ENCODE data around the gene TAF8.

Gene TAF8

GRCh38 chr6:42099340-42100028 lies 49.2 kb downstream of the TAF8 start:
- no peak for DNase-seq (ENCODE audit: low read depth in 2 of 2)

DNA sequence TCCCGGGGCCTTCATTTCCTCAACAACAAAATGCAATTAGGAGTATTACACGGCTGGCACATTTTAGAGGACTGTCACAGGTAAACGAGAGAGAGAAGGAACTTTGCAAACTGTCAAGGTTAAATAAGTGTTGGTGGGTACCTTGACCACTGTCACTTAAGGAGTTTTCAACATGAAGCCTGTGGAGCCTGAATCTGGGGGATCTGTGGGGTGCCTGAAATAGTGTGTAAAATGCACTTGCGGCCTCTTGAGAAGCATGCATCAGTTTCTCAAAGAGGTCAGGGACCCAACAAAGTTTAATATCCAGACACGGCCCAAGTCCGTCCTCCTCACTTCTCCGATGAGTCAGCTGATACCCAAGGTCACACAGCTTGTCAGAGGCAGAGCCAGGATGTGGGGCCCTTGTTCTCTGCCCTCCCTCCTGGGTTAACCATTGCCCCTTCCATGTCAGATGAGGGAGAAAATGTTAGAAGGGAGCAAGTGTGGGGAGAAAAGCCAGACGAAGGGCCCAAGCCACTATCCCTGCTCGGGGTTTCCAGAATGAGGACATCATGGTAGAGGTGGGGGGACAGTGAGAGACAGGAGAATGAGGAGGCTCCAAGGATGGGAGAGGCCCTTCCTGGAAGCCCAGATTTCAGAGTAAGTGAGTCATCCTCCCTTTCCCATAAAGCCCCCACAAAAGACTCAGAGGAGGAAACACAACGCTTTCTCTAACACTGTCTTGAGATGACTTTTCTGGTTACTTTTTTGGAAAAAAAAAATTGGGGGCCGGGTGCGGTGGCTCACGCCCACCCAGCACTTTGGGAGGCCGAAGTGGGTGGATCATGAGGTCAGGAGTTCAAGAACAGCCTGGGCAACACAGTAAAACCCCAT lies 49.9 kb downstream of the TAF8 start:
- no peak for DNase-seq (ENCODE audit: low read depth in 2 of 2)

DNA sequence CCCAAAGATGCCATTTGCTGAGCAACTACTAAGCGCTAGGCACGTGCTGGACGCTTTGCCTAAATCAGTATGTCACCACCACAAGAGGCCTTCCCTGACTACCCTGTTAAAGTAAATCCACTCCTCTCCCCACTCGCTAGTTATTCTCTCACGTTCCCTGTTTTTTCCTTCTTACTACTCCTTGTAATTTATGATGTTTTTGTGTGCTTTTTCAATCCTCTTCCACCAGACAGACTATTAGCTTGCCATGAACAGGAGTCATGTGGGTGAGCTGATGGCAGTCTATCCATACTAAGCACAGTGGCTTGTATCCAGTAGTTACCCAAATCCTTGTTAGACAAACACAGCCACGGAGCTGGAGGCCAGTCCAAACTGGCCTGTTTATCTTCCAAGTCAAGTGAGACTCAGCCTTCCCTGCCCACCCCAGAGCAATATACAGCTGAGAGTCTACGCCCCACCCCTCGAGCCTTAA lies 50.9 kb downstream of the TAF8 start:
- DNase-seq (ENCODE audit: low read depth in 2 of 2): no peak

DNA sequence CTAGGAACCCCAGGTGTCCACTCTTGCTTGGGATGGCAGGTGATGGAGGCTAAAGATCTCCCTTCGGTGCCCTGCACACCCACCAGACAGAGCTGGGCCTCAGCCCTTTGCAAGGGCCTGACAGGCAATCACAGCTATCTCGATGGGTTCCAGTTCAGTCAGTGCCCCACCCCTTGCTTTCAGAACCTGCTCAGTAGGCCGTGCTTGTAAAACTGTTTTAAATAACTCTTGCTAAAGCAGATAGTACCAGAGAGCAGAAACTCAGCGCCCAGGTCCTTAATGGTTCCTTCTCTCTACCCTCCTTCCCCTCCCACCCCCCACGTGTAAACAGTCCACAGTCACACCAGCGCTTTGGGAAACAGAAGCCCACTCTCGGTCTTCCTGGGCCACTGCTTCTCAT lies 52.9 kb downstream of the TAF8 start:
- no peak for DNase-seq (ENCODE audit: low read depth in 2 of 2)

DNA sequence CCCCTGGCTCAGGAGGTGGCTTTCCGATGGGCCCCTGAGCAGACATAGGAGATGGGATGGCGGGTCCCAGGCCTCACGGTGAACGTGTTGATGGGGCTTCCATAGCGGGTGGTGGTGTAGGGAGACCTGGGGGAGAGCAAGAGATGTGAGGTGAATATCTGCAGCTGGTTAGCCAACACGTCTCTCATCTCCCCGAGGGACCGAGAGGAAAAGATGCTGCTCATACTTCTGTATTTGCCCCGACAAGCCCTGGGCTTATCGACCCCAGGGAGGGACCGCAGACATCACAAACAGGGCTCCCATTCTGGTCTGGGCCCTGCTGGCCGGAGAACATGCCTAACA lies 53.4 kb downstream of the TAF8 start:
- DNase-seq (ENCODE audit: low read depth in 2 of 2): no peak

DNA sequence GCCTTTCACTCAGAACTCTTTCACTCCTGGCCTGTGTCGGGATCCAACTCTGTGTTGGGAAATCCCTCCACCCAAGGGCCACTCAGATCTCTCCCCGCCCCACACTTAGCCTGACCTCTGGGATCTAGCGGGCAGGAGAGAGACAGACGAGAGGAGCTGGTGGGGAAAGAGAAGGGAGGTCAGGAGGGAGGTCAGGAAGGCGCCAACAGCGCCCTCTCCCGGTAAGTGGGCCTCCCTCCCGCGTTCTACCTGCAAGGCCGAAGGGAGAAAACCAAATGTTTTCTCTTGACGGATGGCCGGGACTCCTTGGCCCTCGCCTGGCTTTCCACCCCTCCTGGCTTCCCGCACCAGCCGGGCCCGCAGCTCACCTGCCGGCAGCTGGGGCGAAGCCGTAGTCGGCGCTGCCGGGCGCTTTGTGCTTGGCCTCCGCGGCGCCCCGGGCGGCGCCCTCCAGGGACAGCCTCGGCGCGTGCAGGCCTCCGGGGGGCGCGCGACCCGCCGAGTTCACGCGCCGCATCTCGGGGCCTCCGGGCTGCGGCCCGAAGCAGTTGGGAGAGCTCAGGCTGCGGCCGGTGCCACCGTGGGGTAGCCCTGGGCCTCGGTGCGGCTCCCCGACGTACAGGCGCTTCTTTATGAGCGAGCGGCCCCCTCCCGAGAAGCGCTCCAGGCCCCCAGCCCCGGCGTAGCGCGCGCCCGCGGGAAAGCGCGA lies 53.9 kb downstream of the TAF8 start:
- DNase-seq (ENCODE audit: low read depth in 2 of 2): peak; percentile 40 to 58

DNA sequence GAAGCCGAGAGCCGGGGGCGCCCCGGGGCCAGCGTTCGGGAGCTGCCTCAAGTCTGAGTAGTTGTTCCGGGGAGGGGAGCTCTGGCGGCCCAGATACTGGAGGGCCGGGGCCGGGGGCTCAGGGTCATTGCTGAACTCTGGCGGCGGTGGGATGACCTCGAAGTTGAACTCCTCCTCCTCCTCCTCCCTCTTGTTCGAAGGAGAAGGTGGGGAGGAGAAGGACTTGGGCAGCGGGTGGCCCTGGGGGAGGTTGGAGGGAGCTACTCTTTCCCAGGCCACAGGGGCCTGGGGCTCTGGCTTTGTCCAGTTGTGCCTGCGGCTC lies 54.4 kb downstream of the TAF8 start:
- DNase-seq (ENCODE audit: low read depth in 2 of 2): no peak

DNA sequence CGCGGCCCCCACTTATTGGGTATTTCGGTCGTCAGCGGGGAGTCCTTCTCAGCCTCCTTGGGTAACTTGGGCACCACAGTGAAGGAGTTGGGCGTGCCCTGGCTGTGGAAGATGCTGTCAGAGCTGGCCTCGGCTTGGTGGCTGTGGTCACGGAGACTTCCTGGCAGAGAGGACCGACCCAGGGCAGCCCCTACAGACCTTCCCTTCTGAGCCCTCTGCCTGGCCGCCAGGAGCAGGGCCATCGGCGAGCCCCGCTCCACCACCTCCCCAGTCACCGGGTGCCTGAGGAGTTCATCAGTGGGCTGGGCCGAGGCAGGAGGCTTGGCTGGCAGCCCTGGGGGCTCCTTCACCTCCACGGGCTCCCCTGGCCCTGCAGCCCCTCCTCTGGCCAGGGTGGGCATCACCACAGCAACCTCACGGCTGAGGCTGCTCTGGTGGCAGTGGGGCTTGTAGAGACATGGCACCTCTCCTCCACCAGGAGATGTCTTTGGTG lies 54.9 kb downstream of the TAF8 start:
- no peak for DNase-seq (ENCODE audit: low read depth in 2 of 2)

DNA sequence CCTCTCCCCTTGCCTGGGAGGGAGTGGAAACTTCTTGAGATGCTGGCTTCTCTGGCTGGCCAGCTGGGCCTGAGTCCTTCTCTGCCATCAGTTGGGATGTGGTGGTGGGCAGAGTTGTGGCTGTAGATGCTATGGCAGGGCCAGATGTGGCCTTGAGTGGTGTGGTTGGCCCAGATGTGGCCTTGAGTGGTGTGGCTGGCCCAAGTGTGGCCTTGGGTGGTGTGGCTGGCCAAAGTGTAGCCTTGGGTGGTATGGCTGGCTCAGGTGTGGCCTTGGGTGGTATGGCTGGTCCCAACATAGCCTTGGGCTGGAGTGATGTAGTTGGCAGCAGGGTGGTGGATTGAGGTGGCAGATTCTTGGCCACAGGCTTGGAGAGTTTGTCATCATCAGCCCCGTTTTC lies 55.4 kb downstream of the TAF8 start:
- DNase-seq (ENCODE audit: low read depth in 2 of 2): no peak

GRCh38 chr6:42106112-42107023 lies 56.0 kb downstream of the TAF8 start:
- no peak for DNase-seq (ENCODE audit: low read depth in 2 of 2)

DNA sequence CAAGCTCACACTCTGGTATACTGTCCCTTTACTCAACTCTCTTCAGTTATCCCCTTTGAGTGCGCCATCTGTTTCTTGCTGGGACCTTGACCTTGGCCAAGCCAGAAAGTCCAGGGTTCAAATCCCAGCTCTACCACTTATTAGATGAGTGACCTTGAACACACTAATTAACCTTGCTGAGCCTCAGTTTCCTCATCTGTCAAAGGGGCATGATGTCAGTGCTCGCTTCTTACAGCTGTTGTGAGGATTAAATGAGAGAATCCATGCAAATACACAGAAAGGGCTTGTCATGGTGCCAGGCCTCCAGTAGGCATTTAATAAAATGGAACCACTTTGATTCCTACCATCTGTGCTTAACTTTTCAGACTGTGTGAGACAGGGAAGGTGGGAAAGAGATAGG lies 57.7 kb downstream of the TAF8 start:
- no peak for DNase-seq (ENCODE audit: low read depth in 2 of 2)

DNA sequence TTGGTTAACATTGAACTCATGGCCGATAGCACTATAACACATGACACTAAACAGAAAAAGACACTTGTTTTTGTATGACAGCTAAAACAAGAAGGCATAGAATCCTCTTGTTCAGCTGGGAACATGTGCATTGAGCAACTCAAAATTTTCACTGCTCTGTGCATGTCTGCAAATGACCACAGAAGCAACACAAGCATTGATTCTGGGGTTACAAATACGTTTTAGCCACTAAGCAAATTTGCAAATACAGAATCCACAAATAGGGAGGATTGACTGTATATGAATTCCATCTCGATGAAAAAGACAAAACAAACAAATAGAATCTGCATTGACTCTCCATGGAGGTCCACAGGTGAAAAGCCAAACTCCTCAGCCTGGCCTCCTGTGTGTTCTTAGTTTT lies 60.4 kb downstream of the TAF8 start:
- DNase-seq (ENCODE audit: low read depth in 2 of 2): no peak

GRCh38 chr6:42112351-42112750 lies 62.0 kb downstream of the TAF8 start:
- no peak for DNase-seq (ENCODE audit: low read depth in 2 of 2)

DNA sequence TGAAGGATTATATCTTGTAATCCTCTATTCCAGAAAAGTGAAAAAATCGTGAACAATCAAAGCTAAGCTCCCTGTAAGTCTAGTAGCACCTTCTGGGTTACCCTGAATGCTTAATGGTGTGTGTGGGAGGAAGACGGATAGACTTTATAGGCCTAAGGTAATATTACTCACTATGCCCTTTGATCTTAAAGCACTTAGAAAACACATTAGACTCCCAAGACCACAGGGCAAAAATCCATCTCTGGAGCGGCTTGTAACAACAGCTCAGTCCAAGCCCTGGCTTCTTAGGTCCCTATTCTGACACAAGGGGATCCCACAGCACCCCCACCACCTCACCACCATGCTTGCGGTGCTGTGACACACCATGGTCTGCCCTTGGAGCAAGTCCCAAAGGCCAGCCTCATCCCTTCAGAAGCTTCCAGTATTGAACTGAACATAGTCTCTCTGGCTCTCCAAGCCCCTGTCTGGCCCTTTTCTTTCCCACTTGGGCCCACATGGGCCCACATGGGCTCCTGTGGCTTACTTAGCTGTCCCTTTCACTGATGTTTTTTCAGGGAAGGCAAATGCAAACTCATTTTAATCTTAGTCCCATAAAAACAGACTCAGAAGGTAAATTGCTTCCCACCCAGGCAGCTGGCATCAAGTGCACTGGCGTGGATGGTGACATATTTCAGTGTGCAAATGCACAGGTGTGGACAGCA lies 63.8 kb downstream of the TAF8 start:
- DNase-seq (ENCODE audit: low read depth in 2 of 2): no peak

GRCh38 chr6:42117843-42118161 lies 67.5 kb downstream of the TAF8 start:
- no peak for DNase-seq (ENCODE audit: low read depth in 2 of 2)

GRCh38 chr6:42118162-42119001 lies 68.1 kb downstream of the TAF8 start:
- no peak for DNase-seq (ENCODE audit: low read depth in 2 of 2)

- no peak for DNase-seq (ENCODE audit: low read depth in 2 of 2)
Observed at GRCh38 chr6:42120895-42121865, 70.9 kb downstream of the TAF8 start.

- DNase-seq (ENCODE audit: low read depth in 2 of 2): no peak
Observed at GRCh38 chr6:42123379-42124103, 73.2 kb downstream of the TAF8 start.
